ENCODE data around the gene GPC5.

GPC5 gene

DNA sequence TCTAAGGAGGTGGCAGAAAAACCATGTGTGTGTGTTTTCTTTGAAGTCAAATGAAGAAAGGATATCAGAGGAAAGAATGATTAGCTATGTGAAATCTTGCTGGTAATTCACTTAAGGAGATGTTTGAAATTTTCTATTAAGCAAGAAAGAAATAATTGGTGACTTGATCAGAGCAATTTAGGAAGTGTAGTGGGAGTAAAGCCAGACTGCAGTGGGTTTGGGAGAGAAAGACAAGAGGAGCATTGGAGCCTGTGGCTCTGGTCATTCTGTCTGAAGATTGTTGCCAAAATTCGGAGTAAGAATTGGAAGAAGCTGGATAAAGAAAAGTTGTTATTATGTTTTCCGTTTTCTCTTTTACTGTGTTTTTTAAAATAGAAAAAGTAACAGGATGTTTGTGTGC lies 640.5 kb downstream of the GPC5 start:
- no peak for DNase-seq

- no peak for DNase-seq
These were observed 644.1 kb downstream of the GPC5 start for GRCh38 chr13:92042522-92042921.

DNA sequence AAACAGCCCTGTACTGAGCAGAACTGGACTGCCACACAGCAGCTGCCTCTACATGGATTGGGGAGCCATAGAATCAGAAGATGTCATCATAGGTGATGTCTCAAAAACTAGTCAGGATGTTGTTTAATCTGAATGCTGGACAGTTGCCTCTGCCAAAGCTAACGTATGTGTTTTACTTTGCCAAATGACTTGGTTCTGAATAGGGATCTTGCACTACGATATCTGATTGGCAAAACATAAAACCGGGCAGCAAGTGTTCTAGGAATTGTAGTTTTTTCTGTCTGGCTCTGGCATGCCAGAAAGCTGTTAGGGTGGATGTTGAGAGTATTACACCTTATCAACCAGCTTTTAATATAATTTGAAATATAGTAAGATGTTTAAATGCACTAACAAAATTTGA lies 645.9 kb downstream of the GPC5 start:
- no peak for DNase-seq

- DNase-seq: no peak
These were observed 656.0 kb downstream of the GPC5 start for GRCh38 chr13:92054389-92054788.

- DNase-seq: no peak
These were observed 676.2 kb downstream of the GPC5 start for GRCh38 chr13:92074658-92075057.

DNA sequence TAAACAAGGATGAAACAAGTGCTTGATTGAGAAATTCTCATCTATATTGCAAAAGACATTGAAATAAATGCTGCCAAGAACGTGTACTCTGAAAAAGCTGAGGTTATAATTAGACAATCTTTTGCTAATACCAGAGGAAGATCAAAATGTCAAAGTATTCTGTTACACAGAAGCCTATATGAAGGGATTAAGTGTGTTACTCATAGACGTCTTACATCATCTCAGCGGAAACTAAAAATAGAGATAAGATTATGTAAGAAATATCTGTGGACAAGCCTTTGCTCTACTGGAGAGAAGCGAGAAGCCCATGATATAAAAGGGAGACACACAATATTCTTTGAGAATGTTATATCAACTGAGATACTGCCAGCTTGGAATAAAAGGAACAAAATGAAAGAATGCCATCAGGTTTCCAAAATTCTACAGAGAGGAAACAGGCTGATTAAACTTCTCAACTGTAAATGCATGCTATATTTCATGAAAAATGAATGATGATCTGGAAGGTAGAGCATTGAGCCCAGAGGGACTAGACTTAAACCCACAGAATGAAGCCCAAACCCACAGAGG lies 699.0 kb downstream of the GPC5 start:
- DNase-seq: no peak

DNA sequence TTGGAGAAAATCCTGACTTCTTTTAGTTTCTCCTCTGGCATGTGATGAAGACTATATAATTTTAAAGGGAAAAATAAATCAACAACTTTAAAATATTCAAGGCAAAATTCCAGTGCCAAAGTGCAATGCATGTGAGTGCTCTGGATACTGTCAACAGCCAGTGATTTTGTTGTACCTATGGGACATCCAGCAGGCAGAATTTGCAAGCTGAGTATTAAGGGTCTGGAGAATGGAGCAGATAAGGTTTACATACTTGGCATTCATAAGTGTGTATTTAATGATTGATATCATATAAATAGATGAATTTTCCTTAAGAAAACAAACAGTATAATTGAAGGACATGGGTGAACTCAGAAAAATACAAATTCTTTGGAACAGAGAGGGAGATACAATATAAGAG lies 703.4 kb downstream of the GPC5 start:
- no peak for DNase-seq

- no peak for DNase-seq
These were observed 705.3 kb downstream of the GPC5 start for GRCh38 chr13:92103689-92104153.

GRCh38 chr13:92122186-92122853 lies 723.9 kb downstream of the GPC5 start:
- no peak for DNase-seq

- no peak for DNase-seq
These were observed 728.0 kb downstream of the GPC5 start for GRCh38 chr13:92126399-92126798.

DNA sequence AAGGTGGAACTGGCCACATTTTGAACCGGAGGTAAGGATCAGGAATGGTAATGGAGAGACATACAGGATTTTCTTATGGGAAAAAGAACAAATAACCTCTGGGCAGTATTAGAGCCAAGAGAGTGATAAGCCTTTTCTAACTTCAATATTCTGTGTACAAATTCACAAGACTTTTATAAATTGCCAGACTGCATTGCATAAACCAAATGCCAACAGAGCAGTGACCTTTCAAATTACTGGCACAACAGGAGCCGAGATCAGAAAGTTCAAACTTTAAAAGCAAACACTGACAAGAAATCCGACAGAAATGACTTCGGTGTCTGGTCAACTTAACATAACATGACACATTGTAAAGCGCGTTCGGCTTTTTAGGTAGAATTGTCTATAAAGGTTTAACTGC lies 737.1 kb downstream of the GPC5 start:
- no peak for DNase-seq

DNA sequence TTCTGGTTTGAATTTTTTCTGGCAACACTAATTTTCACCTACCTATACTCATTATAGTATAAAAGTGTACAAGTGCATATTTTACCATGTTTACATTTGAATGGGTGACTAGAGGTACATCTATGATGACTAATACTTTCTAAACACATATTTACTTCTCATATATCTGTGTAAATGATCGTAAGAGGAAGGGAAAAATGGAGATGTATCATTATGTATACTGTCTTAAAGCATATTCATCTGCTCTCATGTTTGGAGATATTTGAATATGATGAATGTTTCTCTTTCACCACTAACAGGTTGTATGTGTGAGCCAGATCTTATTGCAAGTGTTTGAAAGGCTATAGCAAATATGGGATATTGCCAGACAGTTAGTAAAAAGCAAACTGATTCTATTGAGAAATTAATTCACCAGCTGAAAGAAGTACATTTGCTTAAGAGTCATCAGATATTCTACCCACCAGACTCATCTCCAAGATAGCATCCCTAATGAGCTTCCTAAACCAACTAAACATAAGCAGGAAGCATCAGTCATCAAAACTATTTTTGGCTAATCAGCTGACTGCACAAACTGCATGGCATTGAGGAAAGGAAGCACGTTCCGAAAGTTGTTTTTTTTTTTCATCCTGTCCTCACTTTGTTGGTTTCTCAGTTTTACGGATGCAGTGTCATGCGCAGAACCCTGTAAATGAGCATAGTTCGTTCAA lies 738.2 kb downstream of the GPC5 start:
- DNase-seq: no peak

- DNase-seq: no peak
These were observed 739.1 kb downstream of the GPC5 start for GRCh38 chr13:92137520-92137919.

DNA sequence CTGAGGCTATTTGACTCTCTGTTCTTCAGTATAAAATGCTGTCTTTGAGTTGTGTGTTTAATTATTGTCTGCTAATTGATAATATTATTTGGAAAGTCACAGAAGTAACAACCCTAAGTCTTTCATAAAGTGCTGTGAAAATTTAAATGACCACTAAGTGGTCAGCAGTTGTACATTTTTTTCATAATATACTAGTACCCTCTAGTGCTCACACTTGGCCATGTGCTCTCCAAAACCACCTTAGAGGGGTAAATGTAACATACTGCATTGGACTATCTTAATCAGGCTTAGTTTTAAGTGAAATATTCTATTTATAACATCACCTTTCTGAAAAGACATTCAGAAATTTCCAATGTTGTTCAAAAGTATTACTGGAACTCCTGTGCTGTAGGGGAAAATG lies 745.3 kb downstream of the GPC5 start:
- DNase-seq: no peak

GRCh38 chr13:92150606-92151005 lies 752.2 kb downstream of the GPC5 start:
- DNase-seq: no peak

GRCh38 chr13:92158346-92158745 lies 759.9 kb downstream of the GPC5 start:
- no peak for DNase-seq

GRCh38 chr13:92164822-92165221 lies 766.4 kb downstream of the GPC5 start:
- no peak for DNase-seq

- DNase-seq: no peak
These were observed 773.8 kb downstream of the GPC5 start for GRCh38 chr13:92172191-92172590.

DNA sequence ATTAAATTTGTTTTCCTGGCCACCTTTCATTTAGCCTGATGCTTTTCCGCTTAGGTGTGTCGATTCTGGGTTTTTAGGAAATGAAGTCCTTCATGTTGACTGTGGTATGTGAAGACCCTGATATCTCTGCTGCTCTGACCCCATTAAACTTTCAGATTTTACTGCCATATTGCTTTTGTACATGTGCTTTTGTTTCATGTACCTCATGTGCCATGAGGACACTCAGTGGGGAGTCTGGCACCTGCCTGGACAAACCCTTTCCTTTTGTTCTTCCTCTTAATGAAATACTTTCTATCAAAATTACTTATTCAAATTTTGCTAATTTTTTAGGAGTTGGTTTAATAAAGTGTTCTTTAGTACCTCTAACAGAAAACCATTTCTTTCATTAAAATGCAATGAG lies 774.8 kb downstream of the GPC5 start:
- DNase-seq: no peak

- no peak for DNase-seq
These were observed 776.9 kb downstream of the GPC5 start for GRCh38 chr13:92175330-92175729.

DNA sequence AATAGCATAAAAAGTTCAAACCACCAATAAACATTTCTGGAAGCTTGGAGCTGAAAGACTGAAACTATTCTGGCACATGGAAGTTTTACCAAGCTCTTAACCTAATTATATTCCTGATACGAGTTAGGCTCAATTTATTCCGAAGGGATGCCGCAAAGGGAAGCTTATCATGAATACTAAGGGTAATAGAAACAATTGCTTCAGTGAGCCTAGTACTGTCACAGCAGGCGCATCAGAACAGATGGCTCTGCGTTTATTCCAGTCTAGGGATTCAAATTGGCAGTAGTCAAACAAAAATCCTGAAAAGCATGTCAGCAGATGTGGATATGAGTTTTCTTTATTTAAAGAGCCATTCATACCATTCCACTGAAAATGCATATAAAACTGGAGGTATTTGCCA lies 779.5 kb downstream of the GPC5 start:
- no peak for DNase-seq

- DNase-seq: no peak
These were observed 780.8 kb downstream of the GPC5 start for GRCh38 chr13:92179223-92179622.

DNA sequence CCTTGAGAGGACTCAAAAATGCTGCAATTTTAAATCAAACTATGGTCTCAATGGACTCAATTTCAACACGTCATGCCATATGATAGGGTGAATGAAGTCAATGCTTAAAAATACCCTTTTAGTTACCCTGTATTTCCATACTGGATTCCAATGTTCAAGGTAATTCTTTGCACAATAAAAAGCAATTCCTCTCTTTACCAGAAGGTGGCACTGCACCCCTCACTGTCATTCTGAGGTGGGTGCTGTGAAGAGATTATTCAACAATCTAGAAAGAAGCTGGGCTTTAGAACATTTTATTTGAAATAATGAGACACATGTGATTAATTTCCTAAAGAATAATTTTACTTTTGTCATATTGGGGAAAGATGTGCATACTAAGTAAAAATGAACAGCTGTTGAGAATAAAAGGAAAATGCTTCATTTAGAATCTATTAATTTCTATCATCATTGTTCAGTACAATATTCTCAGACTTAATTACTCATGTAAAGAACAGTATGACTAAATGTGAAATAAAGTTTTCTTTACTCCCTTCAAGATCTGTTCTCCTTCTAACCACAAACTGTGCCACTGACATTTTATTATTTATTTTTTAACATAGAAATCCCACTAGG lies 789.1 kb downstream of the GPC5 start:
- no peak for DNase-seq

DNA sequence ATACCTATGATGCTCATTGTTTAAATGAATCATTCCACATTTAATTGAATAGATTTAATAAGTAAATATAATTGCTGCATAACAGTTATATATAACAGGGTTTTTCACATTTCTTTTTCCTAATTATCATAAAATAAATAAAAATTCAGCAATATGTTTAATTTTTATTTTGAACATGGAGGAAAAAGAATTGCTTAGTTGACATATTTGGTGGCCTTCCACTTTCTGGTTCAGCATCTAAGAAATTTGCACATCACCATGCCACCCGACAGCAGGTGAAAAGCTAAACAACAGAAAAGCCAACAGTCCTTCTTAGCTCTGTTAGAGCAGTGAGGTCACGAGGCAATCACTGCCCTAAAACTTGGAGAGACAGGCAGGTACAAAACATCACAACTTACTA lies 790.2 kb downstream of the GPC5 start:
- no peak for DNase-seq
